Renal pelvis (tissue), 4 donors: ENCODE results near the gene INSRR. TPM values are rescaled to one million over a fixed set of nuclear protein-coding genes. Genes with fewer than 3 reads are reported as not detected.

ENCODE experiments used
- DNase-seq: peaks from one replicate; pipeline ENCODE4 v3.0.0-alpha.2; 2013
- polyA plus RNA-seq, 3 donors: library from polyadenylated mRNA; unstranded; fragments of 120-200 nt; gene quantifications; one replicate each; pipeline ENCODE4 v1.2.1, GENCODE V29; 2013; ENCODE audit not compliant: insufficient read length in 3 of 3

INSRR gene
- polyA plus RNA-seq, 3 donors = 1.6 to 3.0 (median 2.0) TPM

- no peak for DNase-seq
These were observed 52.1 kb downstream of the INSRR start for GRCh38 chr1:156806512-156807440.

GRCh38 chr1:156805766-156806511 lies 53.0 kb downstream of the INSRR start:
- DNase-seq = peak; percentile 85

- DNase-seq = peak; percentile 51
These were observed 54.2 kb downstream of the INSRR start for GRCh38 chr1:156804572-156805243.

- DNase-seq = no peak
These were observed 54.9 kb downstream of the INSRR start for GRCh38 chr1:156804026-156804425.

- no peak for DNase-seq
These were observed 55.6 kb downstream of the INSRR start for GRCh38 chr1:156803086-156803851.

- DNase-seq = no peak
These were observed 56.4 kb downstream of the INSRR start for GRCh38 chr1:156802421-156802935.

- no peak for DNase-seq
These were observed 57.4 kb downstream of the INSRR start for GRCh38 chr1:156801409-156802121.

- peak; percentile 64 for DNase-seq
These were observed 61.6 kb downstream of the INSRR start for GRCh38 chr1:156797212-156797871.

- DNase-seq = no peak
These were observed 62.4 kb downstream of the INSRR start for GRCh38 chr1:156796340-156797097.

- no peak for DNase-seq
These were observed 63.1 kb downstream of the INSRR start for GRCh38 chr1:156795787-156796186.

GRCh38 chr1:156795374-156795733 lies 63.6 kb downstream of the INSRR start:
- DNase-seq = no peak

GRCh38 chr1:156794506-156795373 lies 64.2 kb downstream of the INSRR start:
- DNase-seq = no peak

Other genes starting within 250 kb of the INSRR start
- gene HAPLN2, start 239.7 kb downstream of the INSRR start, polyA plus RNA-seq = under 1 TPM; 0.13 to 0.71 (median 0.64) TPM
- 1 to 10 TPM in 1 of 3 donors, under 1 TPM in 2; 0.18 to 2.2 (median 0.26) TPM for gene BCAN, start 217.0 kb downstream of the INSRR start, polyA plus RNA-seq
- gene NES, start 181.7 kb downstream of the INSRR start, polyA plus RNA-seq = 100 to 1,000 TPM; 148 to 171 (median 156) TPM
- gene CRABP2, start 153.5 kb downstream of the INSRR start, polyA plus RNA-seq = 100 to 1,000 TPM in 1 of 3 donors, 10 to 100 TPM in 2; 68.5 to 113 (median 93.8) TPM
- gene METTL25B, start 130.6 kb downstream of the INSRR start, polyA plus RNA-seq = 10 to 100 TPM; 28.6 to 51.8 (median 39.2) TPM
- 10 to 100 TPM; 33.1 to 44.6 (median 39.7) TPM for gene ISG20L2, start 130.4 kb downstream of the INSRR start, polyA plus RNA-seq
- 10 to 100 TPM; 69.0 to 76.6 (median 74.0) TPM for gene MRPL24, start 118.0 kb downstream of the INSRR start, polyA plus RNA-seq
- gene HDGF, start 107.4 kb downstream of the INSRR start, polyA plus RNA-seq = 100 to 1,000 TPM; 267 to 298 (median 284) TPM
- gene PRCC, start 91.6 kb downstream of the INSRR start, polyA plus RNA-seq = 100 to 1,000 TPM; 108 to 113 (median 113) TPM
- gene SH2D2A, start 42.3 kb downstream of the INSRR start, polyA plus RNA-seq = under 1 TPM; 0.65 to 0.99 (median 0.91) TPM
- 1 to 10 TPM; 1.3 to 2.0 (median 1.3) TPM for gene NTRK1, start 1.7 kb upstream of the INSRR start, polyA plus RNA-seq
- 10 to 100 TPM; 17.8 to 22.3 (median 22.1) TPM for gene PEAR1, start 34.6 kb upstream of the INSRR start, polyA plus RNA-seq
- gene LRRC71, start 61.5 kb upstream of the INSRR start, polyA plus RNA-seq = 1 to 10 TPM in 1 of 3 donors, under 1 TPM in 2; 0.38 to 1.1 (median 0.96) TPM
- 10 to 100 TPM; 34.5 to 41.5 (median 38.3) TPM for gene ARHGEF11, start 186.6 kb upstream of the INSRR start, polyA plus RNA-seq
- not detected for gene ETV3L, start 240.7 kb upstream of the INSRR start, polyA plus RNA-seq